Gastrocnemius medialis (tissue), 4 donors: ENCODE measurements around the gene GMPR.

Experiments
- POLR2A ChIP-seq, 2 donors: fragments of 450-650 bp; IDR thresholded peaks; one replicate each; pipeline ENCODE4 v1.6.1; 2017; ENCODE audit warnings: antibody characterized with exemption in 2 of 2, mild to moderate bottlenecking in 2 of 2, moderate library complexity in 2 of 2
- TF ChIP-seq, protein P1 (sequence below), 5 experiments: fragments of 450-650 bp in 3 of 5; fragments of 200-600 bp in 2 of 5; sonication (generic) in 2 of 5; IDR thresholded peaks in 4 of 5; conservative IDR thresholded peaks in 1 of 5; 1 replicate in 4 of 5; 2 replicates in 1 of 5; pipeline ENCODE4 v1.5.1; 2016 to 2019; ENCODE audit warnings: antibody characterized with exemption in 5 of 5, mild to moderate bottlenecking in 3 of 5, moderate library complexity in 3 of 5

DNA sequence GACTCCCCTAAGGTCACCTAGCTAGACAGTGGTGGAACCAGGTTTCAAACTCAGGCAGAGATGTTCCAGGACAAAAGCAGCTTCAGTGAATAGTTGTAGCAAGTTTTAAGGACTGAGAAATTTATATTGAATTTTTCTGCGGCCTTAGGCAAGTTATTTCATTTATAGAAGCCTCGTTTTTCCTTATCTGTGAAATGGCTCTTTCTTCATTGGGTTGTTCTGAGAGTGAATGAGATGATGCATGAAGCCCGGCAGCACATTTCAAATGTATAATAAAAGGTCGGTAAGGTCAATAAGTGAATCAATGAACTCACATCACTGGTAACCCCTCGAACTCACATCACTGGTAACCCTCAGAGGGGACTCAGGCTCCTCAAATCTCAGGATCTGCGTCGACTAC, 1.1 kb upstream of the GMPR start:
- TF ChIP-seq, protein P1, sequence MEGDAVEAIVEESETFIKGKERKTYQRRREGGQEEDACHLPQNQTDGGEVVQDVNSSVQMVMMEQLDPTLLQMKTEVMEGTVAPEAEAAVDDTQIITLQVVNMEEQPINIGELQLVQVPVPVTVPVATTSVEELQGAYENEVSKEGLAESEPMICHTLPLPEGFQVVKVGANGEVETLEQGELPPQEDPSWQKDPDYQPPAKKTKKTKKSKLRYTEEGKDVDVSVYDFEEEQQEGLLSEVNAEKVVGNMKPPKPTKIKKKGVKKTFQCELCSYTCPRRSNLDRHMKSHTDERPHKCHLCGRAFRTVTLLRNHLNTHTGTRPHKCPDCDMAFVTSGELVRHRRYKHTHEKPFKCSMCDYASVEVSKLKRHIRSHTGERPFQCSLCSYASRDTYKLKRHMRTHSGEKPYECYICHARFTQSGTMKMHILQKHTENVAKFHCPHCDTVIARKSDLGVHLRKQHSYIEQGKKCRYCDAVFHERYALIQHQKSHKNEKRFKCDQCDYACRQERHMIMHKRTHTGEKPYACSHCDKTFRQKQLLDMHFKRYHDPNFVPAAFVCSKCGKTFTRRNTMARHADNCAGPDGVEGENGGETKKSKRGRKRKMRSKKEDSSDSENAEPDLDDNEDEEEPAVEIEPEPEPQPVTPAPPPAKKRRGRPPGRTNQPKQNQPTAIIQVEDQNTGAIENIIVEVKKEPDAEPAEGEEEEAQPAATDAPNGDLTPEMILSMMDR (IDR thresholded peaks at IDR 0.05 in 4 of 5, conservative IDR thresholded peaks at IDR 0.05 in 1 of 5) = no peak
- TF ChIP-seq POLR2A (IDR thresholded peaks at IDR 0.05) = no peak
